Limb (tissue), 2 donors: ENCODE results near the gene CSDE1.

ENCODE experiments used
- DNase-seq, 2 donors: peaks; one replicate each; pipeline ENCODE4 v3.0.0-alpha.2; 2016; ENCODE audit errors: extremely low spot score in 2 of 2

Gene CSDE1

DNA sequence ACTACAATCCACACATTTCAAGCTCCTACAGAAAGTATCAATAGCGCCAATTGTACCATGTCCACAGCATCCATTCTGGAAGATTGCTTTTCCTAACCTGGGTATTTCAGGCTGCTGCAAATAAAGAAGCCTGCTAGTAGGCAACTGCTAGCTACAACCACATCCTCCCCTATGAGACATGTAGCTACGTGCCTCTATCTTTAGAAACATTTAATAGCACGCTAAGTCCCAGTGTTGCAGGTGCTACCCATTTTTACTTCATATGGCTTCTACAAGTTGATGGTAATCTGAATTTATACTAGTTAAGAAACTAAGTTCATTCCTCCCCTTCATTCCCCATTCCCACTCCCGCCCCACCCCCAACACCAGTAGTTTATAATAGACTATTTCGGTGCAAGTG lies 55.0 kb downstream of the CSDE1 start:
- no peak for DNase-seq

- no peak for DNase-seq
These were observed 55.9 kb downstream of the CSDE1 start for GRCh38 chr1:114701931-114702330.

GRCh38 chr1:114700036-114700600 lies 57.7 kb downstream of the CSDE1 start:
- DNase-seq: no peak

- DNase-seq: no peak
These were observed 61.0 kb downstream of the CSDE1 start for GRCh38 chr1:114696810-114697209.

DNA sequence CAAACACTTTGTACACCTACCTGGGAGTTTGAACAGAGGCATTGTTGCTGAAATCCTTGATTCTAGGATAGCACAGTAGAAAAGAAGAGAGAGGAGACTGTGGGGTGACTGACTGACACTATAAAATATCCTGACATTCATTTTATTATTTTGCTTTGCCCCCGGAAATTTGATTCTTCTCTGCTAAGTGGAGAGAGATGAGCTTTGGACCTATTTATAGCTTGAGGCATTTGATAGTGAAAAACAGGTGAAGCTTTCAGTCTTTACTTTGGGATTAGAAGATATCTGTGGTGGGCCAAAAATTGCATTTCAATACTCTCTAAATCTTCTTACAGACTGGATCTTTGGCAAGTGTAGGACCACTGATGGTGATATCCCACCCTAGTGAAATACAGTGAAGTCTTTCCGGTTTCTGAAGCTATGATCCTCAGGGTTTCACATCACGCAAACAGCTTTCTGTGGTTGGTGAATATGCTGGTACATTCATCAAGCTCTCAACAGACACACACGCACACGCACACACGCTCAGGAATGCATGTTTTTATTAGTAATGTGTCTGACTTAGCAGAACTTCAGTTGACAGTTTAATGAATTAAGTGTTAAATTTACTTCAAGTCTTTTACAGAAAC lies 62.2 kb downstream of the CSDE1 start, which contains the start of gene AMPD1:
Gene AMPD1 (minus strand): TSS at position 117 of the 629 bp plus-strand sequence. CDS start 75 bp downstream, at position 42.
- DNase-seq: no peak

GRCh38 chr1:114694540-114695310 lies 63.1 kb downstream of the CSDE1 start:
- no peak for DNase-seq

- no peak for DNase-seq
These were observed 64.8 kb downstream of the CSDE1 start for GRCh38 chr1:114692947-114693346.

- DNase-seq: no peak
These were observed 66.7 kb downstream of the CSDE1 start for GRCh38 chr1:114691061-114691460.

GRCh38 chr1:114690148-114690547 lies 67.6 kb downstream of the CSDE1 start:
- no peak for DNase-seq

DNA sequence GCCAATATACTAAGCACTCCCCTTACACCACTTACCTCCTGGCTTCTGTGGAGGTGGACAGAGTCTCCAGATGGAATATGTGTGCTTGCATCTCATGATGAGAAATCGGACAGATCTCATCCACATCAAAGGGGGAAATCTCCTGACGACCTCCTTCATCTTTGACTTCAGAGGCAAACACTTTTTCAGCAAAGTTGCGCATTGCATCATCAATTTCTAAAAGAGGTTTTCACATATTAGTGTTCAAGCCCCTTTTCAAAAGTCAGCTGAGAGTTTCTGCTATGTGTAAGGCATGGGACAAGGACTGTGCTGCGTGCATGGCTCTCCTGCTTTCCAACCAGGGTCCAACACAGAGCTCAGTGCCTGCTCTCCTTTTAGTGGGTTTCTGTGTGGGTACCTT lies 69.3 kb downstream of the CSDE1 start:
- no peak for DNase-seq

DNA sequence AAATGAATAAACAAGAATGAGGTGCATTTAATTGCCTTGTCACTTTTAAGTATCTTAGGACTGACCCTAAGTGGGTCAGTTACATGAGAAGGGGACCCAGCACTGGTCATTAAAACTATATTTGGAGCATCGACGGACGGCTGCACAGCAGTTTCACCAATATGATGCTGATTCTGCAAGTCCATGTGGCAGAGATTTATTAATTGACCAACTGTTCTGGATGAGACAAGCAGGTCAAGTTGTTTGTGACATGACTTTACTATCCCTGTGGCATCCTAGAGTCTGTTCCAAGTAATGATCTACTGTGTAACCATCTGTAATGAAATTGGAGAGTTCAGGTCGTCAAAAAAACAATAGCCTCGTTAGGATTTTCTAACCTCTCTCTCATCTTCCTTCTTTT lies 71.9 kb downstream of the CSDE1 start:
- DNase-seq: no peak

GRCh38 chr1:114677691-114678090 lies 80.1 kb downstream of the CSDE1 start:
- no peak for DNase-seq

DNA sequence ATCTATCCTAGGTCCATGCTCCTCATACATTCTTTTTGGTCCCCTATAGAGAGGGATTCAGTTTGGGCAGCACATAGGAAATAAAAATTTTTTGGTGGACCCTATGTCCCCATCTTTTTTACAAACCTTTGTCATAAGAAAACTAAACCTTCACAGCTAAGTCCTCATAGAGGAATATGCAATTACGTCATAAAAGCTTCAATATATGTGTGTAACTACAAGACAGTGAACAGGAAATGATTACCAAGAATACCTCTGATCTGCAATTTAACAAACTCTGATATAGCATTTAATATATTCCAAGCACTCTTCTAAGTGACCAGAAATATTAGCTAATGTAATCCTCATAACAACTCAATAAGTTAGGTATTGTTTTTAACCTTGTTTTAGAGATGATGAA lies 81.7 kb downstream of the CSDE1 start:
- no peak for DNase-seq

GRCh38 chr1:114671939-114672275 lies 85.9 kb downstream of the CSDE1 start:
- DNase-seq: no peak

DNA sequence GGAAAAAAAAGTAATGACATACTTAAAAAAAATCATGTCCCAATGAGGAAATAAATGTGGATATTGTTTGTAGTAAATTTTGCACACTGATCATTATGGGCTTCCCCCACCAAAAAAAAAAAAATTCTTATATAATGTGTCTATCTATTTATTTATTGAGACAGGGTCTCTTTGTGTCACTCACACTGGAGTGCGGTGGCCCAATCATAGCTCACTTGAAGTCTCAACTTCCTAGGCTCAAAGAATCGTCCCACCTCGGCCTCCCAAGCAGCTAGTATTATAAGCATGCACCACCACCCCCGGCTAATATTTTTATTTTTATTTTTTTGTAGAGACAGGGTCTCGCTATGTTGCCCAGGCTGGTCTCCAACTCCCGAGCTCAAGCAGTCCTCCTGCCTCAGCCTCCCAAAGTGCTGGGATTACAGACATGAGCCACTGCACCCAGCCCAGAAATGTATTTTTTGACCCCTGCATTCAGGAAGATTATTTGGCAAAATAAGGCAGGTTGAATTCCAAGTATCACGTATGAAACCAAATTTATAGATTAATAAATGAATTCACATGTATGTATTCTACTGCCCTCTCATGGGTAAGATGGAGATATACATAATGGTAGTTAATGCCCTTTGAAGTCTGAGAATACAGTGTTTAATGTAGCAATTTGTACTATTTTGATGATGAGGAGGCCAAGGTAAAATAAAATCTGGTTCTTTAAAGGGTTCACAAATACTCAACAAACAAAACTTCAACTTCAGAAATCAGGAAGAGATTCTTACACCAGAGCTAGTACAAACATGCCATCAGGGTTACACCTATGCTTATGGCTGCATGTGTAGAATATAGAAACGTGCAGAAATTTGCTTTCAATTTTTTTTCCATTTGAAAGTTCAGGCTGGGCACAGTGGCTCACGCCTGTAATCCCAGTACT lies 86.5 kb downstream of the CSDE1 start:
- peak in 1 of 2 donors; percentile 21 for DNase-seq

GRCh38 chr1:114670083-114671010 lies 87.4 kb downstream of the CSDE1 start:
- DNase-seq: peak; percentile 88 to 94

- DNase-seq: no peak
These were observed 88.2 kb downstream of the CSDE1 start, which contains the start of gene DENND2C for GRCh38 chr1:114669562-114670082. Gene DENND2C, minus strand, starts transcription at chr1:114670049. Its CDS starts 44,065 bp downstream, at chr1:114625984.

DNA sequence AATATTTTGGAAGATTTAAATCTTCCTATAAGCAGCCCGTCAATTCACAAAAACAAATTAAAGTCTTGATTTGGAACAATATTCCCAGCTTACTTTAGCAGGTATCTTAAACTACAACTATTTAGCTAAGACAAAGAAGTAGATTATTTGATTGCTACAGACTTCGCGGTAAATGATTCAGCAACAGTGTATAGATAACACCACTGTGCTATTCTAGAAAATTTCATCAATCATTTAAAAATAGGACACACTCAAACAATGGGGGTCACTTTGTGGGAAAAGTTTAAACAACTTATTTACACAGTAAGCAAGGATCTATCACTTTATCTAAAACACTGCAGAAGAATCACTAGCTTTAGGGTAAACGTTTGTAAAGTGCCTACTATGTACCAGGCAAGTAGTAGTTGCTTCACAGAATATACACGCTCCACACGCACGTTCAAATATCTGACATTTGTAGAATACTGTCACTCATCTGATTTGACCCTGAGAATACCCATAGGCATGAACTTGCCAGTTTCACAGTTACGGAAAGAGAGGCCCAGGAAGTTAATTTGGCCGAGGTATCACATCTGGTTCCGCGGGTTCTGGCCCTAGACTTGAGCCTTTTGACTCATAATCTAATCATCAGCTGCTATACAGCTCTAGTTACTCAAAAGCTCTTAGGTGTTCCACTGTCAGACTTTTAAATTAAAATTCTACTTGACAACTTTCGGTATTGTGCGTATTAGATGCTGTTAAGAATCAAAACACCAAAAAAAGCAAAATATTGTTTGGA lies 88.8 kb downstream of the CSDE1 start:
- DNase-seq: no peak

DNA sequence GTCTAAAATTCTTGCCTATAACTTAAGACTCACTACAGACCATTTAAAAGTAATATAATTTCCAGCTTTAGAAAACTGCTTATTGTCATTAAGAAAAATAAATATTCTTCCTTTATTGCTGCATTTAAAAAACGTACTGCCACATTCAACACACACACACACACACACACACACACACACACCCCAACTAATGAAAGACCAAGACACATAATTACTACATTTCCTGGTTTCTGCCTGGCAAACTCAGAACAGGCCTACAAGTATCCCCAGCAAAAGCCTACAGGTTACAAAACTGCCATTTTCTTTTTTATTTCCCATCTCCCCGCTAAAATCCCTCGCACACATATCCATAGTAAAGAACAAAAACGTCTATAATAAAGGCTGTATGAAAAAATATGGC lies 89.4 kb downstream of the CSDE1 start:
- DNase-seq: no peak
